SKM-1 (cell line): ENCODE data around the gene CLDN1.

Experiments used
- DNase-seq: peaks from one replicate; lab custom pipeline; 2025; ENCODE audit not compliant: unreplicated experiment; lab: John Stamatoyannopoulos, UW

Gene CLDN1

DNA sequence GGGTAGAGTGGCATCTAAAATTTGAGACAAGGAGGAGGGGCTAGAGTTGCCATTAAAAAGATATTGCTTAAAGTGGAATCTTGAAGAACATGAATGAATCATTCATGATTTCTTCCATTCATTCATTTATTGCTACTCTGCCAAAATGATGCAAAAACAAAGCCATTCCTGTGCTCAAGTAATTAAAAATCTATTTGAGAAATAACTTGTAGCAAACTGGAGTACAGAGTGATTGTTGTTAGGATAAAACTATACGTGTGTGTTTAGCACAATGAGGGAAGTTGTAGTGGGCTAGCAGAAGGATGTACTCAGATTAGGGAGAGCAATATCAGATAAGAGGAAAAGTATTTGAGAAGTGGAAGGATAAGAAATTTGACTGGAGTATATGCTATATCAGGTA is 11.7 kb upstream of the CLDN1 start:
- DNase-seq = no peak

DNA sequence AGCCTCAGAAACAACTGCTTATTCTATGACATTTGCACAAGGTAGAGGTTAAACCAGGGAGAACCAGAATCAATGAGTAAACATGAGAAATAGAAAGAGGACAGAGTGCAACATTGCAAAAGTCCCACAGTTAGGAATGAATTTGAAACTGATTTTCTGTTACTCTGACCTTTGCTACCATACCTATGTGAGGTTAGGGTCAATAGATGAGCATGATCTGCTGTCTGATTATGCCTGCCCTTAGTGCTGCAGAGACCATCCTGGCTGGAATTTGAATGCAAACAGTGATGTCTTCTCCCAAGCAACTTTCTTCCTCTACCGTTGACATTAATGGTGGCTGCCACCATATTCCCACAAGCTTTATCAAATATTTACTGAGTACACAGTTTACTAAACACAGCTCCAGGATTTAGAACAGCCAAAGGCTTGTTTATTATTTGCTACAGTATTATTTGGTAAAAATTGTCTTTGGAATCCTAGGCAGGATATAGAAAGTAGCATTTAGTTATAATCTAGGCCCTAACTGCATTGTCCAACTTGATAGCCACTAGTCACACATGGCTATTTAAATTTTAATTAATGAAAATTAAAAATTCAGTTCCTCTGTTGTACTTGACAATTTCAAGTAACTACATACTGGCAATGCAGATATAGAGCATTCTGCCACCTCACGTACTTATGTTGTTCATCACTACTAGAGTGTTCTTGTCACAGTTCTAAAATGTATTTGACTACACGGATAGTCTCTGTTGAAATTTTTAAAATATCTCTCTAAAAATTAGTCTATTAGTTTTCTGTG is 8.9 kb upstream of the CLDN1 start:
- DNase-seq = no peak

- DNase-seq = no peak
Observed at GRCh38 chr3:190326930-190327329, 4.7 kb upstream of the CLDN1 start.

DNA sequence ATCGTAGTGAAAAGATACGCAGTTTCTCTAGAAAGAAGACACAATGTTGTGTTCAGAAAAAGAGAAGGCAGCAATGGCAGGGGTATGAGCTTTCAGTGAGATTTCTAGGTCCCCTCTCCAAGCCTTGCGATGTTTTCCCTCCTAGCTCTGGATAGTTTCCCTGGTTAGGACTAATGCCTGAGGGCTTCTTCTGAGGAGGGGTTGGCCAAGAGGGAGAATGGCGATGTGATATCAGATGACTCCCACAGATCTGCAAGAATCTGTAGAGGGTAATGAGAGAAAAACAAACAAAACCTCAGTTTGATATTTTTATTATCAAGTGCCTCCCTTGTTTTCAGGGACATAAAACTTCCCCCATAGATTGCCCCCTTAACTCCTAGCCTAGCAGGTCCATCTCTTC is 4.1 kb upstream of the CLDN1 start:
- no peak for DNase-seq

DNA sequence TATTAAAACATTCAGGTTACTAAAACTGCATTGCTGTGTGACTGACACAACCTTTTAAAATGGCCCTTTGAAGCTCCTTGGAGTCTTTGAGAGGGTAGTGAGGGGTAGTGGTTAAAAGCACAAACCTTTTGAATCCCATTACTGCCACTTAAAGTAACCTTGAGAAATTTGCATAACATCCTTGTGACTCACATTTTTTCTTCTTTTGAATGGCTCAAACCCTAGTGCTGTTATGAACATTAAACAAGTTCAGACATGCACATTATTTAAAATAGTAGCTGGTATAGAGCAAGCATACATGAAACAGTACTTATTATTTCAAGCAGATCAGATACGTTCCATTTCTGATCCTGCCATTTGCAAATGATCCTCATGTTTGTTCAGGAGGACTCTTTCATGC is 3.7 kb upstream of the CLDN1 start:
- DNase-seq = no peak

DNA sequence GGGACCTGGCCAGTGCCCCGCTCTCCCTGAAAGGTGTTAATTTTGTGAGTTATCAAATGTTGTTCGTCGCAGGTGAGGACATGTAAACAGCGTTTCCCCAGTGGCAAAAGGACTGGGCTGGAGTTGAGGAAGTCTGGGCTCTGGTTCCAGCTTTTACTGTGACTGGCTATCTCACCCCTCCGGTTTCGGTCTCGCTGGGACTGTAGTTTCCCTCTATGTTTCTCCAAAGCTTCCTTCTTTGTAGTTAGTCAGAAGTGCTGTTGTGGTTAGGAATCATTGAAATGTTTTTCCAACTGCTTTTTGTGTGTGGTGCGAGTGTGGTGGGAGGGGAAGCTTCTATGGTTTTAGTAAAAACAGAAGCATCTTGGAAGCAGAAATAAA is 990 bp upstream of the CLDN1 start:
- no peak for DNase-seq

DNA sequence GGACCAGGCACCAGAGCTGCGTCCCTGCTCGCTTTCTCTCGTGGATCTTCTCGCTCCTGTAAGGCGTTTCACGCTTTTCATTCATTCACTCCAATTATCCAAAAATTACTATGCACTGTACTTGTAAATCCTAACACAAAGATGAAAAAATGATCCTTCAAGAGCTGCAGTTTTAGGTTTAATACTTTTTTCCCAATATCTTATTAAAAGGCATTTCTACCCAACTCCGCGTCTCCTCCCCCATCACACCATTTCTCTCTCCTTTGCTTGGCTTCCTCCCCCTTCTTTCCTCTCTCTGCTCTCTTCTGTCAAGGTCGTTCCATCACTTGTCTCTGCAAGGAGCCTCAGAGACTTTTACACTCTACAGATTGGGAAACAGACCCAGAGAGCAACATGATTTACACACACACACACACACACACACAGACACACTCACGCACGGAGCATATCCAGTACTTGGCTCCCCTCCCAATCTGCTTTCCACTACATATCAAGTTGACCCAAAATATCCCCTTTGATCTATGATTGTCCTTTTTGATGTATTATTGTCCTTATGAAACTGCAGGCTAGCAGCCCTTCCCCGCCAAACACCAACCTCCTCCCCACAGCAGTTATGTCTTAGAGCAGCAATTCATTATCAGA is 479 bp upstream of the CLDN1 start:
- no peak for DNase-seq

DNA sequence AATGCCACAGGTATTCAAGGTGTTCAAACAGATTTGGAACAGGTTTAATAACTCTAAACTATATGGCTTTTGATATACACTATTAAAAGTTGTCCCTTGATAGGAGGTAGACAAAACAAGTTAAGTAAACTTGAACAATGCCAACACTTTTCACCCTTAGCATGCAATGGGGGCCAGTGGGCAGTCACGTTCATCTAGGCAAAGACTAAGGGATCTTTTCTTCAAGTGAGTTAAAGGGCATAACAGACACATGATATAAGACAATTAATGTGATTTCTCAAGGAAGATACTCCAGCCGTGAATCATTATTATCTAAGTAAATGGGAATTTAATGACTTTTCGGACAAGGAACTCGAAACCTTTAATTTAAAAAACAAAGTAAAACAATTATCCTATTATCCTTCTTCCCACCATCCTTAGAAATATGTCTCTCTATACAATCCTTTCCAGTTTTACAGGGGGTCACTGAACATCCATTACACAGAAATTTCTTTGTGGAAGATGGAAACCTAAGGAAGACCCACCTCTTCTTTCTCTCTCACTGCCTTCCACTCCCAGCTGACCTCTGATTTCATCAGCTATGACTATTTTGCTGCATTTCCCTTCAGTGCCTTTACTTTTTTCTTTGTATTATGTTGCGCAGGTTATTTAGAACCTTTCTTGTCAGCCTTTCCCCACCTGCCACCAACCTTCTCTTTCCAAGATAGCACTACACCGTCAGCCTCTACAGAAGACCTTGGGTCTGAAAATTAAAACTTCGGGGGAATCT is 1.5 kb downstream of the CLDN1 start:
- DNase-seq = no peak

GRCh38 chr3:190319660-190320059 is 2.6 kb downstream of the CLDN1 start:
- no peak for DNase-seq

GRCh38 chr3:190318666-190319065 is 3.6 kb downstream of the CLDN1 start:
- DNase-seq = no peak

- DNase-seq = no peak
Observed at GRCh38 chr3:190314741-190315140, 7.5 kb downstream of the CLDN1 start.

GRCh38 chr3:190309414-190309813 is 12.8 kb downstream of the CLDN1 start:
- DNase-seq = no peak

DNA sequence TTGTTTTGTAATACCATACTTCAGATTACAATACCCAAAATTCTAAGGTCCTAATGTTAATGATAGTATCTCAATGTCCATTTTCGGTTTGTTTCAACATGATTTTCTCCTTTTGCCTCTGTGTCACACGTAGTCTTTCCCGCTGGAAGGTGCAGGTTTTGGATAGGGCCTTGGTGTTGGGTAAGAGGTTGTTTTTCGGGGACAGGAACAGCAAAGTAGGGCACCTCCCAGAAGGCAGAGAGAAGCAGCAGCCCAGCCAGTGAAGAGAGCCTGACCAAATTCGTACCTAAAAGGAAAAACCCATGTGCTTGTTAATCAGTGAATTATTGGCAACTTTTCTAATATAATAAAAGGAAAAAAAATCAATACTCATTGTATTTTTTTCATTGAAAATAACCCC is 14.1 kb downstream of the CLDN1 start:
- DNase-seq = no peak

GRCh38 chr3:190307164-190307545 is 15.1 kb downstream of the CLDN1 start:
- no peak for DNase-seq

- no peak for DNase-seq
Observed at GRCh38 chr3:190306513-190307163, 15.6 kb downstream of the CLDN1 start.

GRCh38 chr3:190306026-190306425 is 16.2 kb downstream of the CLDN1 start:
- no peak for DNase-seq

- no peak for DNase-seq
Observed at GRCh38 chr3:190305406-190305805, 16.8 kb downstream of the CLDN1 start.

DNA sequence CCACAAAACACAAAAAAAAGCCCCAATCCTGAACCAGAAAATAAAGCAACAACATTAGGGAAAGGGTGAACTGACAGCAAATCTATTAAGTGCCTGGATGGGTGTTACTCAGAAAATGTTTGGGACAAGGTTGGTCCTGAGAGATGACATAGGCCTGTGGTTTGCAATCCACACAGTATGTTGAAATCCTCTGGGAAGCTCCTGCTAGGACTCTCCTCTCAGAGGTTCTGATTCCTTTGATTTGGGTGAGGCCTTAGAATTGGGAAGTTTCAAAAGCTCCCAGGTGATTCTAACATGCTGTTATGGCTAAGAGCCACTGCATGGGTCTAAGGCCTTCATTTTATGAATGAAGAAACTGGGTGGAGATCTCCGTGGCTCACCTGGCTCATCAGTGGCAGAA is 18.4 kb downstream of the CLDN1 start:
- DNase-seq = no peak

DNA sequence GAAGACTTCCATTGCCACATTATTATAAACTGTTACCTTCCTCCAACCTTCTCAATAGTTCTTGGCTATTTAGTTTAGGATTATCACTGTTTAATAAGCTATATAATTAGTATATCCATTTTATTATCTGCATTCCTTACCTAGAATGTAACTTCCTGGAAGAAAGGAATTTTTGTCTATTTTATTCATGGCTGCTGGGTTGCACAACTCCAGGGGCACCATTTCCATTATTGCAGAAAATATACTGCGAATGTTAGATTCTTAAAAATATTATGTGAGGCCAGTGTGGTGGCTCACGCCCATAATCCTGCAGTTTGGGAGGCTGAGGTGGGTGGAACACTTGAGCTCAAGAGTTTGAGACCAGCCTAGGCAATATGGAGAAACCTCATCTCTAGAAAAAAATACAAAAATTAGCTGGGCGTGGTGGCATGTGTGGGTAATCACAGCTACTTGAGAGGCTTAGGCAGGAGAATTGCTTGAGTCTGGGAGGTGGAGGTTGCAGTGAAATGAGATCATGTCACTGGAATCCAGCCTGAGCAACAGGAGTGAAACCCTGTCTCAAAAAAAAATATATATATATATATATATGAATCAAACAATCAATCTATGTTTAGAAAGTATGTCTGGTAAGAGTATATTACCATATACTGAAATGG is 19.9 kb downstream of the CLDN1 start:
- no peak for DNase-seq

DNA sequence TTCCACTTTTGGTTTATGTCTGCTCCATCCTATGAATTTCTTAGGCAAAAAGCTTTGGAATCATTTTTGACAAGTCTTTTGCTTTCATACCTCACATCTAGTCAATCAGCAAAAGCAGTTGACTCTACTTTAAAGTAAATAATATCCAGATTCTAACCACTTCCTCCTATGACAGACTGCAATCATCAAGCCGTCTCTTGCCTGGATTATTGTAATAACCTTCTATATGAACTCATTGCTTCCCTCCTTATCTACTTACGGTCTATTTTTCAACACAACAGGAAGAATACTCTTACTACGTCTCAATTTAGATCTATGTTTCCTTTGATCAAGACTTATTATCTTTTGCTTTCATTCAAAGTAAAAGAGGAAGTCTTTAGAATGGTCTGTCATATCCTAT is 20.7 kb downstream of the CLDN1 start:
- DNase-seq = peak; percentile 12

GRCh38 chr3:190299969-190300368 is 22.3 kb downstream of the CLDN1 start:
- DNase-seq = no peak
